SK-N-MC (cell line): ENCODE measurements around the gene KRTAP6-2.

Experiments used
- DNase-seq: peaks from one replicate; pipeline ENCODE4 v3.0.0-alpha.2; 2011; ENCODE audit warnings: low read depth, low spot score
- H3K27ac ChIP-seq: fragments of 200-600 bp; sonication (generic); 2 replicates; pipeline ENCODE4 v1.5.1; 2016; ENCODE audit warnings: mixed run types
- H3K36me3 ChIP-seq: fragments of 200-600 bp; sonication (generic); 2 replicates; pipeline ENCODE4 v1.6.1; 2017; ENCODE audit warnings: antibody characterized with exemption, low read length, mixed read lengths; ENCODE audit not compliant: insufficient read depth
- H3K4me3 ChIP-seq: fragments of 200-600 bp; sonication (generic); 2 replicates; pipeline ENCODE4 v1.5.1; 2016
- H3K9ac ChIP-seq: fragments of 200-600 bp; sonication (generic); 2 replicates; pipeline ENCODE4 v1.8.0; 2017; ENCODE audit warnings: mixed run types, mixed read lengths; ENCODE audit not compliant: insufficient read length
- H3K9me3 ChIP-seq: fragments of 200-600 bp; sonication (generic); 2 replicates; pipeline ENCODE4 v1.6.1; 2017; ENCODE audit warnings: low read depth, mild to moderate bottlenecking, antibody characterized with exemption, low read length, moderate library complexity, mixed read lengths
- EZH2 ChIP-seq: fragments of 200-600 bp; sonication (generic); IDR thresholded peaks from one replicate; pipeline ENCODE4 v1.6.1; 2017; ENCODE audit warnings: antibody characterized with exemption
- FOXP2 ChIP-seq: optimal IDR thresholded peaks from 2 replicates; pipeline ENCODE3; 2011; ENCODE audit warnings: mild to moderate bottlenecking, moderate library complexity; ENCODE audit not compliant: insufficient read depth; ENCODE audit errors: extremely low read length, control extremely low read depth
- POLR2AphosphoS5 ChIP-seq: IDR thresholded peaks from 2 replicates; pipeline ENCODE4 v1.6.1; 2012; ENCODE audit warnings: mild to moderate bottlenecking, low read depth, low read length, borderline replicate concordance

The KRTAP6-2 gene

GRCh38 chr21:30582870-30583269 lies 15.8 kb downstream of the KRTAP6-2 start:
- TF ChIP-seq POLR2AphosphoS5 (no peak), EZH2 (no peak), FOXP2 (no peak)
- H3K9me3 ChIP-seq: no peaks in the 10 kb centered on the region
- no peak overlapping the region for H3K4me3 ChIP-seq
- H3K36me3 ChIP-seq: no peaks in the 10 kb centered on the region
- DNase-seq: no peak
- H3K9ac ChIP-seq: no peak overlapping the region
- no peak overlapping the region for H3K27ac ChIP-seq

DNA sequence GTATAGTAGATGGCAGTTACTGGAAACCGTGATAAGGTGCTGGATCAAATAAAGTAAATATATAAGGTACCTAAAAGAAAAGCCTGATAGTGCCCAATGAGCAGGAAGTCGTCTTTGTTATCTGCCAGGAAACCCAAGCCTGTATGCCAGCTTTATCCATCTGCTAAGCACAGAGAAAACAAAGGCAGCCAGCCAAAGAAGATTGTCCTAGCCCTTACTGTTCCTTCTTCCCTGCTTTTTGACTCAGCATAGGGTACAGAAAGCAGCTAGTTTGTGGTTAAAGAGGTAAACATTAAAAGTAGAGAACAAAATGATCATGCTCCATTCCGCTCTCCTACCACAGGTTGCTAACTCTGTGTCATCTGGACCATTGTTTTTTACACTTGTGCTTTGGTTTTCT lies 18.6 kb downstream of the KRTAP6-2 start:
- H3K27ac ChIP-seq: no peak overlapping the region

GRCh38 chr21:30579346-30579745 lies 19.4 kb downstream of the KRTAP6-2 start:
- Histone ChIP-seq H3K27ac (no peak overlapping the region), H3K4me3 (no peak overlapping the region), H3K9me3 (no peaks in the 10 kb centered on the region), H3K9ac (no peak overlapping the region), H3K36me3 (no peaks in the 10 kb centered on the region)
- no peak for TF ChIP-seq EZH2
- no peak for TF ChIP-seq FOXP2
- TF ChIP-seq POLR2AphosphoS5: no peak
- no peak for DNase-seq

More for the DNA sequence above, 18.6 kb downstream of the KRTAP6-2 start:
- Histone ChIP-seq H3K9ac (no peak overlapping the region), H3K36me3 (no peaks in the 10 kb centered on the region), H3K9me3 (no peaks in the 10 kb centered on the region), H3K4me3 (no peak overlapping the region)
- no peak for DNase-seq
- TF ChIP-seq FOXP2 (no peak), EZH2 (no peak), POLR2AphosphoS5 (no peak)

- H3K9ac ChIP-seq: no peak overlapping the region
- no peak overlapping the region for H3K4me3 ChIP-seq
- no peak overlapping the region for H3K27ac ChIP-seq
- TF ChIP-seq POLR2AphosphoS5 (no peak), EZH2 (no peak), FOXP2 (no peak)
- no peaks in the 10 kb centered on the region for H3K9me3 ChIP-seq
- H3K36me3 ChIP-seq: no peaks in the 10 kb centered on the region
- no peak for DNase-seq
Measured at GRCh38 chr21:30577766-30578165, 20.9 kb downstream of the KRTAP6-2 start.

DNA sequence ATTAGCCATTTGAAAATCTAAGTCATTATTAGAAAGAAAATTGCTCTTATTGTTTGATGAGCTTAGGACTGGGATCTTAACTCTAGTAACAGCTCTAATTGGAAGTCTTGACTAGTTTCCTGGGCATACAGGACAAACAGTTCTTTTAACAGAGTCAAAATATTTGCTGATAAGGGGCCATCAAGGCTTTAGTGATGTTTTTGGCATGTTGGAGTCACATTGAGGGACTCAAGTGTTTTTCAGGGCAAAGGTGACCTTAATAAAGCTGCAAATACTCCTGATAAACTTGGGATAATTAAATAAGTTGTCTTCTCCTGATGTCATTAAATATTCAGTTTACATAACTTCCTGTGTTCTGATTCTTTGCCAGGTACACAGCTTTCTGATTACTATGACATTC lies 31.1 kb downstream of the KRTAP6-2 start:
- TF ChIP-seq EZH2 (no peak), FOXP2 (no peak), POLR2AphosphoS5 (no peak)

GRCh38 chr21:30563630-30564029 lies 35.1 kb downstream of the KRTAP6-2 start:
- DNase-seq: no peak
- TF ChIP-seq EZH2 (no peak), FOXP2 (no peak), POLR2AphosphoS5 (no peak)
- Histone ChIP-seq H3K36me3 (no peaks in the 10 kb centered on the region), H3K4me3 (no peak overlapping the region), H3K27ac (no peak overlapping the region), H3K9me3 (no peaks in the 10 kb centered on the region), H3K9ac (no peak overlapping the region)

More for the DNA sequence above, 31.1 kb downstream of the KRTAP6-2 start:
- Histone ChIP-seq H3K4me3 (no peak overlapping the region), H3K9me3 (no peaks in the 10 kb centered on the region), H3K27ac (no peak overlapping the region), H3K36me3 (no peaks in the 10 kb centered on the region), H3K9ac (no peak overlapping the region)
- no peak for DNase-seq

- Histone ChIP-seq H3K4me3 (no peak overlapping the region), H3K9ac (no peak overlapping the region), H3K36me3 (no peaks in the 10 kb centered on the region), H3K9me3 (no peaks in the 10 kb centered on the region), H3K27ac (no peak overlapping the region)
- DNase-seq: no peak
- no peak for TF ChIP-seq POLR2AphosphoS5
- TF ChIP-seq EZH2: no peak
- no peak for TF ChIP-seq FOXP2
Measured at GRCh38 chr21:30563072-30563471, 35.6 kb downstream of the KRTAP6-2 start.

DNA sequence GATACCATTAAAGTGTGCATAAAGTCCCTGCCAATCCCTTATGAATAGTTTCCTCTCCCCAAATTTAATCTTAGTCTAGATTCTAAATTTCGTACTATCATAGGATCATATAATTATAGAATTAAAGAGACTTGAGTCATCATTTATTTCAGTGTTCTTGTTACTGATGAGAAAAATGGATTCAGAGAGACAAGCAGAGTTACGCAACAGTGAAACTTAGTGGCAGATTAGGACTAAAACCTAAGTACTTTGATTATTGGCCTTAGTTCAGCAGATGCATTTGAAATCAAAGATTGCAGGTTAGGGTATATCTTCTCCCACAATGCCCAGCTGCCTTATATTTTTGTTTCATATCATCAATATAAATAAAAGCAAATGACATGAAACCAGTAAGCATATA lies 36.7 kb downstream of the KRTAP6-2 start:
- Histone ChIP-seq H3K4me3 (no peak overlapping the region), H3K9me3 (no peaks in the 10 kb centered on the region), H3K36me3 (no peaks in the 10 kb centered on the region), H3K27ac (no peak overlapping the region), H3K9ac (no peak overlapping the region)
- TF ChIP-seq FOXP2 (no peak), POLR2AphosphoS5 (no peak), EZH2 (no peak)
- no peak for DNase-seq

GRCh38 chr21:30561264-30561895 lies 37.3 kb downstream of the KRTAP6-2 start, which contains the start of gene KRTAP19-7:
TSS of gene KRTAP19-7 (minus strand) at chr21:30561314. CDS start at chr21:30561289, 25 bp downstream.
- no peaks in the 10 kb centered on the region for H3K36me3 ChIP-seq
- H3K27ac ChIP-seq: no peak within 1 kb of the TSS
- no peak within 1 kb of the TSS for H3K9ac ChIP-seq
- no peak for TF ChIP-seq FOXP2
- no peak for TF ChIP-seq EZH2
- TF ChIP-seq POLR2AphosphoS5: no peak
- H3K4me3 ChIP-seq: no peak within 1 kb of the TSS
- no peaks in the 10 kb centered on the region for H3K9me3 ChIP-seq
- DNase-seq: no peak
